ENCODE results near the gene SALL1. TPM values are rescaled to one million over a fixed set of nuclear protein-coding genes. Genes with fewer than 3 reads are reported as not detected.
A peak's percentile ranks its signal among the peaks of the same experiment; 100 is the strongest.

Gene SALL1
- total and polyA plus RNA-seq, 2 of the 4 experiments (the other 2 are of a cell fraction) = 0.90 to 5.2 TPM

DNA sequence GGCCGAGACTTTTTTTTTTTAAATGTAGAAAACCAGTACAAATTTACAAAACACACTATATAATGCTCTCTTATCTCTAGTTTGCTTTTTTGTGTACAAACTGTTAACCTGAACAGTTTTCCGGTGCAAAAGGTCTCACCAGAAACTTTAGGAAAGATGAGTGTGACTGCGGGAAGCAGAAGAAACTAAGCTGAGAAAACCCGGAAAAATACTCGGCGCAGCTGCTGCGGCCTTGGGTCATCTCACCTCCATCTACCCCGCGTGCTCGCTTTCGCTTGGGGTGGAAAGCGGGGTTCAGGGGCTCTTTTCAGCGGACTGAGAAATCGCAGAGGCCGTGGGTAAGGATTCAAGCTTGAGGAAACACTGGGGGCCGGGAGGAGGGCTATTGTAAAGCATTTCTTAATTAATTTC lies 1.8 kb downstream of the SALL1 start:
- ATAC-seq (ENCODE audit: low read depth) (no peak), DNase-seq (no peak)
- Histone ChIP-seq H3K23ac (ENCODE audit: low read depth, low read length) (peak overlapping the region; percentile 95; the same call in 1 of the 2 replicates), H3K4me1 (ENCODE audit: control insufficient read depth, insufficient read depth, low read length) (no peaks in the 10 kb centered on the region), H2BK5ac (ENCODE audit: low read depth, low read length, poor library complexity, severe bottlenecking) (peak overlapping the region; percentile 83), H2BK15ac (ENCODE audit: low read depth, low read length) (no peak overlapping the region), H3K36me3 (ENCODE audit: control insufficient read depth, insufficient read depth, low read length) (no peaks in the 10 kb centered on the region; the same call in 1 of the 2 replicates), H3K9me1 (ENCODE audit: insufficient read depth, low read length) (0 out of 2 replicates have a peak, but pooled peaks cover 3% of the 10 kb centered on the region), H2AFZ (replicated peaks; ENCODE audit: low read length, poor library complexity) (no peak overlapping the region), H2BK120ac (ENCODE audit: low read depth, low read length) (0 out of 2 replicates have a peak overlapping the region, but pooled peaks have one; percentile 1), H3K9me3 (ENCODE audit: control insufficient read depth, insufficient read depth, low read length) (no peaks in the 10 kb centered on the region), H3K56ac (ENCODE audit: extremely low read depth, insufficient read depth, low read length) (peak overlapping the region; percentile 90; the same call in 1 of the 2 replicates), H3K79me1 (ENCODE audit: low read depth in 1 of 2, low read length in 2 of 2) (peaks cover 0 to 13% of the 10 kb centered on the region in 2 experiments; a peak in 1 of 4 replicates), H3K27ac (ENCODE audit: insufficient read depth, low read length) (peak overlapping the region; percentile 90), H3K18ac (ENCODE audit: low read depth, low read length) (peak overlapping the region; percentile 1; the same call in 1 of the 2 replicates), H3K27me3 (ENCODE audit: control insufficient read depth, insufficient read depth, low read length) (no peaks in the 10 kb centered on the region), H4K8ac (ENCODE audit: low read depth in 2 of 2, low read length in 2 of 2) (peak overlapping the region in 1 of 2 experiments; percentile 61; a peak in 2 of 4 replicates), H2BK20ac (ENCODE audit: low read depth, low read length) (no peak overlapping the region), H4K91ac (ENCODE audit: insufficient read depth, low read depth, low read length) (0 out of 2 replicates have a peak overlapping the region, but pooled peaks have one; percentile 77), H3K9ac (ENCODE audit: low read depth, low read length) (peak overlapping the region; percentile 86), H2AK9ac (replicated peaks; ENCODE audit: low read depth, low read length, poor library complexity) (no peak overlapping the region), H3K4me3 (ENCODE audit: insufficient read depth, low read depth, low read length) (peak overlapping the region; percentile 89), H4K20me1 (ENCODE audit: insufficient read depth, low read length) (peaks cover 15% of the 10 kb centered on the region; the same call in 1 of the 2 replicates), H3K4me2 (ENCODE audit: low read depth, low read length) (peak overlapping the region; percentile 73), H3K4ac (ENCODE audit: low read depth, low read length) (peak overlapping the region; percentile 85; the same call in 1 of the 2 replicates), H4K5ac (ENCODE audit: low read depth, low read length) (no peak overlapping the region; the same call in 1 of the 2 replicates), H3K14ac (replicated peaks; ENCODE audit: low read depth, low read length) (peak overlapping the region; percentile 30; the same call in 1 of the 2 replicates), H2AK5ac (ENCODE audit: low read depth, low read length) (no peak overlapping the region)
- in situ Hi-C loops (cut with MboI; ENCODE audit: low sequenced_read_pairs) (loop anchor here (5.0 kb wide), 1 partner anchor 613 kb away; no protein-coding TSS in a partner anchor), dilution Hi-C loops (cut with HindIII; ENCODE audit: low sequenced_read_pairs, unreplicated experiment) (no loop called here), intact Hi-C loops (cut with micrococcal nuclease) (loop anchor here (5.0 kb wide), 1 partner anchor 733 kb away; no protein-coding TSS in a partner anchor)
- no TSS peak for BruUV-seq (replicated peaks)
- WGBS, 2 experiments (ENCODE audit: extremely low coverage in 2 of 2, insufficient read length in 1 of 2) = no CpG with 5 or more reads among the region's 16 CpGs
- TF ChIP-seq RFX5 (IDR thresholded peaks at IDR 0.05; ENCODE audit: low read depth, low read length) (no peak), CEBPB (IDR thresholded peaks at IDR 0.05; ENCODE audit: low read depth, low read length) (no peak), POLR2A (IDR thresholded peaks at IDR 0.05; ENCODE audit: low read depth, low read length) (no peak), ELK1 (IDR thresholded peaks at IDR 0.05; ENCODE audit: borderline replicate concordance, low read depth, low read length) (no peak)
- CTCF ChIA-PET = interaction anchor here (0.9 kb wide), 1 partner anchor 613 kb away, joined by 3 read pairs; no protein-coding TSS in a partner anchor
- POLR2A ChIA-PET (ENCODE audit: unreplicated experiment) = no interaction called here
